Endodermal cell (in vitro differentiated cells): ENCODE results near the gene ALG8. TPM values are rescaled to one million over a fixed set of nuclear protein-coding genes. Genes with fewer than 3 reads are reported as not detected.
"Not testable (repeated sequence)": the region's sequence is repeated elsewhere in the genome, so short reads cannot be mapped to it uniquely, and the experiment has no call there.

Source experiments
- DNase-seq: peaks from one replicate; pipeline ENCODE4 v3.0.0-alpha.2; 2017
- H3K27ac ChIP-seq: 2 replicates; pipeline ENCODE4 v1.5.1; 2013; ENCODE audit warnings: mild to moderate bottlenecking, low read depth, low read length, moderate library complexity
- H3K27me3 ChIP-seq: 2 replicates; pipeline ENCODE4 v1.6.1; 2013; ENCODE audit warnings: mild to moderate bottlenecking, low read length, moderate library complexity; ENCODE audit not compliant: insufficient read depth, control insufficient read depth, poor library complexity, severe bottlenecking
- H3K36me3 ChIP-seq: 2 replicates; pipeline ENCODE4 v1.7.0; 2013; ENCODE audit warnings: mild to moderate bottlenecking, low read length, moderate library complexity; ENCODE audit not compliant: control insufficient read depth, insufficient read depth
- H3K4me1 ChIP-seq: one replicate; pipeline ENCODE4 v1.7.0; 2013; ENCODE audit warnings: low read length; ENCODE audit not compliant: control insufficient read depth, insufficient read depth
- H3K4me3 ChIP-seq: 2 replicates; pipeline ENCODE4 v1.5.1; 2013; ENCODE audit warnings: mild to moderate bottlenecking, low read length, moderate library complexity
- H3K9ac ChIP-seq: 2 replicates; pipeline ENCODE4 v1.6.1; 2013; ENCODE audit warnings: mild to moderate bottlenecking, low read length, moderate library complexity; ENCODE audit not compliant: poor library complexity, severe bottlenecking; ENCODE audit errors: extremely low read depth
- H3K9me3 ChIP-seq: 2 replicates; pipeline ENCODE4 v1.6.1; 2013; ENCODE audit warnings: mild to moderate bottlenecking, low read length, moderate library complexity; ENCODE audit not compliant: control insufficient read depth
- H3K27ac Mint-ChIP-seq: 2 replicates; pipeline ENCODE4 v1.8.0; 2020; ENCODE audit warnings: mixed read lengths
- H3K27me3 Mint-ChIP-seq: 2 replicates; pipeline ENCODE4 v1.8.0; 2021; ENCODE audit warnings: mild to moderate bottlenecking, mixed read lengths; ENCODE audit not compliant: insufficient read depth
- H3K36me3 Mint-ChIP-seq: 2 replicates; pipeline ENCODE4 v1.8.0; 2020; ENCODE audit warnings: low read depth, mixed read lengths
- H3K4me1 Mint-ChIP-seq: 2 replicates; pipeline ENCODE4 v1.8.0; 2020; ENCODE audit warnings: mixed read lengths
- H3K4me3 Mint-ChIP-seq: 2 replicates; pipeline ENCODE4 v1.8.0; 2020; ENCODE audit warnings: mild to moderate bottlenecking, moderate library complexity, mixed read lengths
- H3K9me3 Mint-ChIP-seq: 2 replicates; pipeline ENCODE4 v1.8.0; 2020; ENCODE audit warnings: mild to moderate bottlenecking, mixed read lengths
- CTCF ChIP-seq: fragments of 200-600 bp; sonication (generic); conservative IDR thresholded peaks from 2 replicates; pipeline ENCODE4 v1.5.0; 2021; ENCODE audit warnings: antibody characterized with exemption, mild to moderate bottlenecking
- WGBS, 2 experiments: methylation state at CpG; one replicate each; pipeline versions ENCODE4 v1.1.5 to v1.1.7; 2013; ENCODE audit warnings: missing lambda C conversion rate in 2 of 2, mixed read lengths in 1 of 2; ENCODE audit not compliant: insufficient coverage in 1 of 2, insufficient read length in 1 of 2; 5-methylcytosine and 5-hydroxymethylcytosine counted together
- total RNA-seq, 2 donors: library from RNA; stranded (reverse); fragmentation: NEBNext Ultra II Directional in 1 of 2; extraction: Animal tissue kit (Norgen Biotek cat#: 25700) in 1 of 2; gene quantifications; 2 replicates in 1 of 2; 3 replicates in 1 of 2; pipeline ENCODE4 v1.2.1, GENCODE V29; 2021

The ALG8 gene
- total RNA-seq, 2 donors from 2014 or later: 72.1 to 81.4 TPM

GRCh38 chr11:78179459-78180071 is 40.1 kb upstream of the ALG8 start:
- H3K36me3 Mint-ChIP-seq: peaks cover 5% of the 10 kb centered on the region
- no peaks in the 10 kb centered on the region for H3K36me3 ChIP-seq
- H3K9me3 Mint-ChIP-seq: no peaks in the 10 kb centered on the region
- peak overlapping the region; percentile 29 for H3K27ac Mint-ChIP-seq
- H3K9me3 ChIP-seq: no peaks in the 10 kb centered on the region
- no peak overlapping the region for H3K27ac ChIP-seq
- H3K4me1 Mint-ChIP-seq: peaks cover 35% of the 10 kb centered on the region
- H3K4me3 ChIP-seq: no peak overlapping the region
- no peak for DNase-seq
- no peak overlapping the region for H3K4me3 Mint-ChIP-seq
- H3K9ac ChIP-seq: no peak overlapping the region
- H3K27me3 Mint-ChIP-seq: no peaks in the 10 kb centered on the region
- TF ChIP-seq CTCF: peak; percentile 33
- WGBS, 2 experiments: 91 to 98% methylated on average over 5 to 7 of the region's 7 CpGs
- peaks cover 11% of the 10 kb centered on the region for H3K4me1 ChIP-seq
- no peaks in the 10 kb centered on the region for H3K27me3 ChIP-seq

- no peaks in the 10 kb centered on the region for H3K9me3 Mint-ChIP-seq
- Histone ChIP-seq H3K4me3 (no peak overlapping the region), H3K27ac (no peak overlapping the region), H3K9me3 (no peaks in the 10 kb centered on the region), H3K9ac (no peak overlapping the region), H3K27me3 (no peaks in the 10 kb centered on the region), H3K36me3 (peaks cover 5% of the 10 kb centered on the region), H3K4me1 (peaks cover 11% of the 10 kb centered on the region)
- H3K36me3 Mint-ChIP-seq: peaks cover 14% of the 10 kb centered on the region
- no peak overlapping the region for H3K27ac Mint-ChIP-seq
- H3K4me1 Mint-ChIP-seq: peaks cover 35% of the 10 kb centered on the region
- no peaks in the 10 kb centered on the region for H3K27me3 Mint-ChIP-seq
- WGBS, 2 experiments: 90 to 94% methylated on average over 2 to 7 of the region's 7 CpGs
- no peak for DNase-seq
- no peak overlapping the region for H3K4me3 Mint-ChIP-seq
- no peak for TF ChIP-seq CTCF
Measured at GRCh38 chr11:78177216-78177615, 37.8 kb upstream of the ALG8 start.

GRCh38 chr11:78176605-78177141 is 37.2 kb upstream of the ALG8 start:
- Histone ChIP-seq H3K27me3 (no peaks in the 10 kb centered on the region), H3K4me1 (peaks cover 11% of the 10 kb centered on the region), H3K36me3 (peaks cover 5% of the 10 kb centered on the region), H3K9ac (no peak overlapping the region), H3K4me3 (no peak overlapping the region), H3K9me3 (no peaks in the 10 kb centered on the region), H3K27ac (no peak overlapping the region)
- Mint-ChIP-seq H3K4me3 (no peak overlapping the region), H3K36me3 (peaks cover 14% of the 10 kb centered on the region), H3K4me1 (peaks cover 35% of the 10 kb centered on the region), H3K9me3 (no peaks in the 10 kb centered on the region), H3K27ac (no peak overlapping the region), H3K27me3 (no peaks in the 10 kb centered on the region)
- TF ChIP-seq CTCF: no peak
- DNase-seq: no peak
- 92% methylated on average over 6 to 10 of the region's 10 CpGs for WGBS, 2 experiments

GRCh38 chr11:78175862-78176261 is 36.4 kb upstream of the ALG8 start:
- peaks cover 14% of the 10 kb centered on the region for H3K36me3 Mint-ChIP-seq

More at GRCh38 chr11:78175862-78176261, 36.4 kb upstream of the ALG8 start:
- H3K4me3 ChIP-seq, H3K4me3 Mint-ChIP-seq, H3K36me3 ChIP-seq, H3K9me3 Mint-ChIP-seq, H3K9me3 ChIP-seq, DNase-seq, H3K9ac ChIP-seq, H3K27me3 Mint-ChIP-seq, H3K27ac ChIP-seq, H3K27me3 ChIP-seq, H3K27ac Mint-ChIP-seq: not testable (repeated sequence)
- H3K4me1 ChIP-seq: peaks cover 11% of the 10 kb centered on the region
- WGBS, 2 experiments: 94 to 100% methylated on average over 2 of the region's 3 CpGs
- peaks cover 31% of the 10 kb centered on the region for H3K4me1 Mint-ChIP-seq
